ENCODE results near the gene CHRNE.
"Not testable (repeated sequence)": the region's sequence is repeated elsewhere in the genome, so short reads cannot be mapped to it uniquely, and the experiment has no call there.

CHRNE gene

GRCh38 chr17:4858882-4859260, 44.0 kb downstream of the CHRNE start:
- no peak for TF ChIP-seq CTCF (IDR thresholded peaks at IDR 0.05)
- Histone ChIP-seq H3K9me3 (no peaks in the 10 kb centered on the region), H3K4me3 (ENCODE audit: low read depth in 1 of 2, low read length in 1 of 2) (no peak overlapping the region), H3K4me1 (ENCODE audit: control insufficient read depth in 1 of 2, insufficient read depth in 1 of 2, low read depth in 1 of 2, low read length in 1 of 2) (peaks cover 10 to 11% of the 10 kb centered on the region in 2 experiments), H3K27ac (no peak overlapping the region), H3K36me3 (peaks cover 25% of the 10 kb centered on the region), H3K27me3 (no peaks in the 10 kb centered on the region)

- Histone ChIP-seq H3K27me3 (no peaks in the 10 kb centered on the region), H3K36me3 (peaks cover 25% of the 10 kb centered on the region), H3K4me3 (ENCODE audit: low read depth in 1 of 2, low read length in 1 of 2) (no peak overlapping the region), H3K4me1 (ENCODE audit: control insufficient read depth in 1 of 2, insufficient read depth in 1 of 2, low read depth in 1 of 2, low read length in 1 of 2) (peaks cover 10 to 11% of the 10 kb centered on the region in 2 experiments), H3K27ac (no peak overlapping the region), H3K9me3 (no peaks in the 10 kb centered on the region)
- no peak for TF ChIP-seq CTCF (IDR thresholded peaks at IDR 0.05)
These were observed 44.6 kb downstream of the CHRNE start for GRCh38 chr17:4858068-4858881.

- not testable (repeated sequence) for H3K9me3 ChIP-seq; H3K4me3 ChIP-seq (ENCODE audit: low read depth in 1 of 2, low read length in 1 of 2)
These were observed 45.6 kb downstream of the CHRNE start for GRCh38 chr17:4857347-4857746.

GRCh38 chr17:4856937-4857314, 46.0 kb downstream of the CHRNE start:
- peaks cover 10 to 11% of the 10 kb centered on the region in 2 experiments for H3K4me1 ChIP-seq (ENCODE audit: control insufficient read depth in 1 of 2, insufficient read depth in 1 of 2, low read depth in 1 of 2, low read length in 1 of 2)
- H3K27ac ChIP-seq: no peak overlapping the region
- no peak for TF ChIP-seq CTCF (IDR thresholded peaks at IDR 0.05)
- H3K9me3 ChIP-seq: no peaks in the 10 kb centered on the region
- H3K4me3 ChIP-seq (ENCODE audit: low read depth in 1 of 2, low read length in 1 of 2): no peak overlapping the region
- H3K36me3 ChIP-seq: peaks cover 25% of the 10 kb centered on the region
- H3K27me3 ChIP-seq: no peaks in the 10 kb centered on the region

More at GRCh38 chr17:4857347-4857746, 45.6 kb downstream of the CHRNE start:
- peaks cover 10 to 11% of the 10 kb centered on the region in 2 experiments for H3K4me1 ChIP-seq (ENCODE audit: control insufficient read depth in 1 of 2, insufficient read depth in 1 of 2, low read depth in 1 of 2, low read length in 1 of 2)
- H3K27ac ChIP-seq, H3K27me3 ChIP-seq: not testable (repeated sequence)
- H3K36me3 ChIP-seq: peaks cover 25% of the 10 kb centered on the region

- no peak for TF ChIP-seq CTCF (IDR thresholded peaks at IDR 0.05)
- H3K4me1 ChIP-seq (ENCODE audit: control insufficient read depth in 1 of 2, insufficient read depth in 1 of 2, low read depth in 1 of 2, low read length in 1 of 2): peaks cover 10 to 12% of the 10 kb centered on the region in 2 experiments
- H3K4me3 ChIP-seq (ENCODE audit: low read depth in 1 of 2, low read length in 1 of 2): no peak overlapping the region
- H3K9me3 ChIP-seq: no peaks in the 10 kb centered on the region
- no peaks in the 10 kb centered on the region for H3K27me3 ChIP-seq
- H3K27ac ChIP-seq: no peak overlapping the region
- H3K36me3 ChIP-seq: peaks cover 24% of the 10 kb centered on the region
These were observed 46.5 kb downstream of the CHRNE start for GRCh38 chr17:4856271-4856936.

GRCh38 chr17:4854111-4854681, 48.7 kb downstream of the CHRNE start:
- Histone ChIP-seq H3K4me1 (ENCODE audit: control insufficient read depth in 1 of 2, insufficient read depth in 1 of 2, low read depth in 1 of 2, low read length in 1 of 2) (peaks cover 10 to 17% of the 10 kb centered on the region in 2 experiments), H3K27me3 (no peaks in the 10 kb centered on the region), H3K4me3 (ENCODE audit: low read depth in 1 of 2, low read length in 1 of 2) (no peak overlapping the region), H3K9me3 (no peaks in the 10 kb centered on the region), H3K36me3 (peaks cover 13% of the 10 kb centered on the region), H3K27ac (no peak overlapping the region)
- no peak for TF ChIP-seq CTCF (IDR thresholded peaks at IDR 0.05)
